HepG2 (cell line): ENCODE measurements around the gene NUDT6. TPM values are rescaled to one million over a fixed set of nuclear protein-coding genes. Genes with fewer than 3 reads are reported as not detected.
"Not testable (repeated sequence)": the region's sequence is repeated elsewhere in the genome, so short reads cannot be mapped to it uniquely, and the experiment has no call there.

Source experiments
- ATAC-seq: fragments of 200-7000 bp; cut with Tn5 transposase; 3 replicates; pipeline ENCODE4 v1.9.1; 2020; ENCODE audit warnings: mild to moderate bottlenecking, moderate library complexity
- BruUV-seq: library from RNA; stranded (reverse); fragments of 400-500 nt; replicated peaks from 2 replicates; lab custom pipeline; 2021; lab: Mats Ljungman, UMichigan
- CTCF ChIA-PET: fragments of 300-600 bp; formaldehyde crosslinking; extraction: SDS; loops from one replicate; lab custom pipeline; 2021; ENCODE audit warnings: low total read pairs, inconsistent platforms, low intra/inter-chr PET ratio; lab: Yijun Ruan, JAX
- POLR2A ChIA-PET: fragments of 350-600 bp; sonication (Branson Sonifier 250); formaldehyde crosslinking; loops from one replicate; lab custom pipeline; 2020; ENCODE audit warnings: antibody characterized with exemption, inconsistent platforms; lab: Yijun Ruan, JAX
- DNase-seq: peaks from one replicate; pipeline ENCODE4 v3.0.0-alpha.2; 2015; ENCODE audit warnings: low spot score
- FAIRE-seq: peaks from 3 replicates; lab custom pipeline; 2011; peaks lifted over from hg19 to GRCh38; lab: Jason Lieb, UNC
- H2AFZ ChIP-seq: one replicate; pipeline ENCODE4 v1.6.1; 2011; ENCODE audit warnings: low read length, inconsistent platforms
- H3K27ac ChIP-seq: fragments of 300-600 bp; 3 replicates; pipeline ENCODE4 v1.8.0; 2011; ENCODE audit warnings: mixed run types, mild to moderate bottlenecking, mixed read lengths, low read length, inconsistent platforms; ENCODE audit not compliant: insufficient read depth; ENCODE audit errors: extremely low read length
- H3K27me3 ChIP-seq, 2 experiments: fragments of 200-600 bp in 1 of 2; 2 replicates in 1 of 2; 3 replicates in 1 of 2; pipeline versions ENCODE4 v1.6.0 to v1.8.0; 2011; ENCODE audit warnings: low read length in 2 of 2, mild to moderate bottlenecking in 2 of 2, moderate library complexity in 2 of 2, inconsistent platforms in 1 of 2; ENCODE audit not compliant: insufficient read depth in 2 of 2, control insufficient read depth in 1 of 2
- H3K36me3 ChIP-seq, 2 experiments: fragments of 200-600 bp in 1 of 2; replicated peaks in 1 of 2; 2 replicates in 1 of 2; 3 replicates in 1 of 2; pipeline versions ENCODE4 v1.5.1 to v1.8.0; 2011; ENCODE audit warnings: low read length in 2 of 2, inconsistent platforms in 1 of 2; ENCODE audit not compliant: insufficient read depth in 2 of 2, control insufficient read depth in 1 of 2
- H3K4me1 ChIP-seq: 2 replicates; pipeline ENCODE4 v1.5.1; 2012; ENCODE audit warnings: low read length, inconsistent platforms; ENCODE audit not compliant: insufficient read depth
- H3K4me2 ChIP-seq: 2 replicates; pipeline ENCODE4 v1.6.0; 2011; ENCODE audit warnings: low read depth, low read length, inconsistent platforms
- H3K4me3 ChIP-seq, 3 experiments: fragments of 200-600 bp in 1 of 3; sonication (generic), shearing (Covaris generic) in 1 of 3; replicated peaks in 1 of 3; 2 replicates each; pipeline ENCODE4 v1.5.1; 2011 to 2016; ENCODE audit warnings: low read length in 3 of 3, inconsistent platforms in 2 of 3, low read depth in 2 of 3, mild to moderate bottlenecking in 2 of 3, control low read depth in 1 of 3, mixed read lengths in 1 of 3; ENCODE audit not compliant: insufficient read depth in 1 of 3
- H3K79me2 ChIP-seq: one replicate; pipeline ENCODE4 v1.6.1; 2011; ENCODE audit warnings: low read length, inconsistent platforms; ENCODE audit not compliant: insufficient read depth
- H3K9ac ChIP-seq: 2 replicates; pipeline ENCODE4 v1.6.0; 2011; ENCODE audit warnings: mild to moderate bottlenecking, low read depth, low read length, inconsistent platforms; ENCODE audit not compliant: insufficient read depth
- H3K9me3 ChIP-seq: 2 replicates; pipeline ENCODE4 v1.5.1; 2012; ENCODE audit warnings: mild to moderate bottlenecking, low read length
- H4K20me1 ChIP-seq: 2 replicates; pipeline ENCODE4 v1.6.0; 2011; ENCODE audit warnings: inconsistent platforms, mild to moderate bottlenecking, low read length, moderate library complexity; ENCODE audit not compliant: insufficient read depth
- WGBS: methylation state at CpG from one replicate; pipeline ENCODE4 v1.1.6; 2017; ENCODE audit warnings: low lambda C conversion rate; 5-methylcytosine and 5-hydroxymethylcytosine counted together
- in situ Hi-C: cut with HindIII; loops from 2 replicates; pipeline ENCODE4 v1.10.0; 2017; ENCODE audit warnings: low pct_unique_long_range_greater_than_20kb; ENCODE audit not compliant: extremely low pct_ligation_motif_present
- intact Hi-C: fragments of 100-400 bp; cut with micrococcal nuclease; formaldehyde crosslinking; loops from one replicate; pipeline ENCODE4 v1.10.0; 2022; ENCODE audit not compliant: unreplicated experiment
- polyA plus RNA-seq, 8 experiments: library from polyadenylated mRNA; depleted of rRNA in 3 of 8; stranded (reverse) in 7 of 8; unstranded in 1 of 8; fragments of >200 nt; fragmentation: Illumina TruSeq in 4 of 8; extraction: Trizol in 4 of 8; gene quantifications; 2 replicates each; pipeline versions ENCODE4 v1.2.1 to v1.2.3, GENCODE V29; 2011 to 2016; ENCODE audit warnings: low read depth in 4 of 8, missing spikeins in 1 of 8, mixed read lengths in 1 of 8; ENCODE audit not compliant: insufficient read depth in 1 of 8
- total RNA-seq, 5 experiments: library from RNA; depleted of rRNA; stranded (reverse); fragments of >200 nt; fragmentation: Illumina TruSeq; extraction: Trizol; gene quantifications; 2 replicates each; pipeline ENCODE4 v1.2.3, GENCODE V29; 2016; ENCODE audit warnings: low read depth in 1 of 5
- TF ChIP-seq, protein P1 (sequence below): sonication (generic); formaldehyde crosslinking; IDR thresholded peaks from 2 replicates; pipeline ENCODE4 v1.4.0; 2020; ENCODE audit warnings: missing genetic modification reagents
- TF ChIP-seq, protein P2 (sequence below): sonication (generic); formaldehyde crosslinking; IDR thresholded peaks from 2 replicates; pipeline ENCODE4 v1.4.0; 2020; ENCODE audit warnings: missing genetic modification reagents, borderline replicate concordance

The NUDT6 gene
- total and polyA plus RNA-seq, 2 of the 13 experiments (the other 11 are each of a cell fraction or from before 2014, with no cell fraction given) = 4.8 to 8.3 TPM

DNA sequence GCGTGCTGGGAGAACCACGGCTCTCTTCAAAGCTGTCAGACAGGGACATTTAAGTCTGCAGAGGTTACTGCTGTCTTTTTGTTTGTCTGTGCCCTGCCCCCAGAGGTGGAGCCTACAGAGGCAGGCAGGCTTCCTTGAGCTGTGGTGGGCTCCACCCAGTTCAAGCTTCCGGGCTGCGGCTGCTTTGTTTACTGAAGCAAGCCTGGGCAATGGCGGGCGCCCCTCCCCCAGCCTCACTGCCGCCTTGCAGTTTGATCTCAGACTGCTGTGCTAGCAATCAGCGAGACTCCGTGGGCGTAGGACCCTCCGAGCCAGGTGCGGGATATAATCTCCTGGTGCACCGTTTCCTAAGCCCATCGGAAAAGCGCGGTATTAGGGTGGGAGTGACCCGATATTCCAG, 22.7 kb upstream of the NUDT6 start:
- FAIRE-seq = not testable (repeated sequence)

More for the DNA sequence above, 22.7 kb upstream of the NUDT6 start:
- H4K20me1 ChIP-seq, intact Hi-C loops, ATAC-seq, H3K4me1 ChIP-seq, H2AFZ ChIP-seq, H3K4me3 ChIP-seq, DNase-seq, H3K9me3 ChIP-seq, in situ Hi-C loops, BruUV-seq, H3K9ac ChIP-seq, H3K27me3 ChIP-seq, H3K27ac ChIP-seq, H3K4me2 ChIP-seq, POLR2A ChIA-PET, H3K79me2 ChIP-seq, CTCF ChIA-PET: not testable (repeated sequence)
- peaks cover 12 to 32% of the 10 kb centered on the region in 2 experiments; a peak in 4 of 5 replicates for H3K36me3 ChIP-seq
- TF ChIP-seq, protein P1, sequence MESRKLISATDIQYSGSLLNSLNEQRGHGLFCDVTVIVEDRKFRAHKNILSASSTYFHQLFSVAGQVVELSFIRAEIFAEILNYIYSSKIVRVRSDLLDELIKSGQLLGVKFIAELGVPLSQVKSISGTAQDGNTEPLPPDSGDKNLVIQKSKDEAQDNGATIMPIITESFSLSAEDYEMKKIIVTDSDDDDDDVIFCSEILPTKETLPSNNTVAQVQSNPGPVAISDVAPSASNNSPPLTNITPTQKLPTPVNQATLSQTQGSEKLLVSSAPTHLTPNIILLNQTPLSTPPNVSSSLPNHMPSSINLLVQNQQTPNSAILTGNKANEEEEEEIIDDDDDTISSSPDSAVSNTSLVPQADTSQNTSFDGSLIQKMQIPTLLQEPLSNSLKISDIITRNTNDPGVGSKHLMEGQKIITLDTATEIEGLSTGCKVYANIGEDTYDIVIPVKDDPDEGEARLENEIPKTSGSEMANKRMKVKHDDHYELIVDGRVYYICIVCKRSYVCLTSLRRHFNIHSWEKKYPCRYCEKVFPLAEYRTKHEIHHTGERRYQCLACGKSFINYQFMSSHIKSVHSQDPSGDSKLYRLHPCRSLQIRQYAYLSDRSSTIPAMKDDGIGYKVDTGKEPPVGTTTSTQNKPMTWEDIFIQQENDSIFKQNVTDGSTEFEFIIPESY = peak; percentile 52; the same call in 1 of the 2 replicates
- TF ChIP-seq, protein P2, sequence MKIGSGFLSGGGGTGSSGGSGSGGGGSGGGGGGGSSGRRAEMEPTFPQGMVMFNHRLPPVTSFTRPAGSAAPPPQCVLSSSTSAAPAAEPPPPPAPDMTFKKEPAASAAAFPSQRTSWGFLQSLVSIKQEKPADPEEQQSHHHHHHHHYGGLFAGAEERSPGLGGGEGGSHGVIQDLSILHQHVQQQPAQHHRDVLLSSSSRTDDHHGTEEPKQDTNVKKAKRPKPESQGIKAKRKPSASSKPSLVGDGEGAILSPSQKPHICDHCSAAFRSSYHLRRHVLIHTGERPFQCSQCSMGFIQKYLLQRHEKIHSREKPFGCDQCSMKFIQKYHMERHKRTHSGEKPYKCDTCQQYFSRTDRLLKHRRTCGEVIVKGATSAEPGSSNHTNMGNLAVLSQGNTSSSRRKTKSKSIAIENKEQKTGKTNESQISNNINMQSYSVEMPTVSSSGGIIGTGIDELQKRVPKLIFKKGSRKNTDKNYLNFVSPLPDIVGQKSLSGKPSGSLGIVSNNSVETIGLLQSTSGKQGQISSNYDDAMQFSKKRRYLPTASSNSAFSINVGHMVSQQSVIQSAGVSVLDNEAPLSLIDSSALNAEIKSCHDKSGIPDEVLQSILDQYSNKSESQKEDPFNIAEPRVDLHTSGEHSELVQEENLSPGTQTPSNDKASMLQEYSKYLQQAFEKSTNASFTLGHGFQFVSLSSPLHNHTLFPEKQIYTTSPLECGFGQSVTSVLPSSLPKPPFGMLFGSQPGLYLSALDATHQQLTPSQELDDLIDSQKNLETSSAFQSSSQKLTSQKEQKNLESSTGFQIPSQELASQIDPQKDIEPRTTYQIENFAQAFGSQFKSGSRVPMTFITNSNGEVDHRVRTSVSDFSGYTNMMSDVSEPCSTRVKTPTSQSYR (CRISPR knock-in tag) = peak; percentile 45; the same call in 1 of the 2 replicates
- WGBS = 96% methylated on average over 13 of the region's 17 CpGs
